CD4-positive, alpha-beta T cell treated with Interferon alpha-2 for 1 hour (primary cell): ENCODE results near the gene LRRN1.
"Not testable (repeated sequence)": the region's sequence is repeated elsewhere in the genome, so short reads cannot be mapped to it uniquely, and the experiment has no call there.

Experiments
- DNase-seq, 2 donors: peaks; one replicate each; pipeline ENCODE4 v3.0.0-alpha.2; 2020 to 2022

The LRRN1 gene

GRCh38 chr3:3815206-3815605, 16.0 kb downstream of the LRRN1 start:
- DNase-seq = no peak

- no peak for DNase-seq
Measured at GRCh38 chr3:3816034-3816433, 16.8 kb downstream of the LRRN1 start.

GRCh38 chr3:3817865-3818264, 18.6 kb downstream of the LRRN1 start:
- DNase-seq = peak in 1 of 2 donors; percentile 17

DNA sequence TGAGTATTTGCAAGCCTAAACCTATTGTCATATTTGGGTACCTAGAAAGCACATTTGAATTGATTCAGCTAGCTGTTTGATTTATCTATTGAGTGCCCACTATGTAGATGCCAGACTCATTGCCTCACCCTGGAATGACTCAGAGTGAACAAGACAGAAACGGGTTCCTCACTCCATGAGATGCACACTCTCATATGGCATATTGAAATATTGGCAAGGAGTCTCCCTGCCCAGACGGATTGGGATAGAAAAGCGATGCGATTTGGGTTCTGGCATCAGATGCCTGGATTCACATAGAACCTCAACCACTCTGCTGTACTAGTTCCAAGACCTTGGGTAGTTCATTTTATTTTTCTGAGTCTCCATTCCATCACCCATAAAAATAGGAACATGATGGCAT, 22.5 kb downstream of the LRRN1 start:
- DNase-seq = no peak

DNA sequence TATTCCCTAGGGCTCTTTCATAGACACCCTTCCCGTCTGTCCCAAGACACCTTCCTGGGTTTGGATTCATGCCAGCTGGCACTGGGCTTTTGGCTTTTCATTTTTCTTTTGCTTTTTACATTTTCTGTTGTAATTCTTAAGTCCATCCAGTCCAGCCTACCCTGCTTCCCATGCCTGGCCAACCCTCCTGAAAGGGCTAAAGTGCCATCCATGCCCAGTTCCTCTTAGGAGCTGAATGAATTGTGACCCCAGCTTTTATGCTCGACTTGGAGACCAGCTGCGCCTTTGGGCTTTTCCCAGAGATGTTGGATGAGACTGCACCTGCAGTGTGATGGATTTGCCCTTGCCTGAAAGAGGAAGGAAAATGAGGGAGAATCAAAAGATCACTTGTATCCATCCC, 25.8 kb downstream of the LRRN1 start:
- no peak for DNase-seq

- DNase-seq = no peak
Measured at GRCh38 chr3:3826521-3826920, 27.3 kb downstream of the LRRN1 start.

GRCh38 chr3:3827111-3827510, 27.9 kb downstream of the LRRN1 start:
- DNase-seq = no peak

DNA sequence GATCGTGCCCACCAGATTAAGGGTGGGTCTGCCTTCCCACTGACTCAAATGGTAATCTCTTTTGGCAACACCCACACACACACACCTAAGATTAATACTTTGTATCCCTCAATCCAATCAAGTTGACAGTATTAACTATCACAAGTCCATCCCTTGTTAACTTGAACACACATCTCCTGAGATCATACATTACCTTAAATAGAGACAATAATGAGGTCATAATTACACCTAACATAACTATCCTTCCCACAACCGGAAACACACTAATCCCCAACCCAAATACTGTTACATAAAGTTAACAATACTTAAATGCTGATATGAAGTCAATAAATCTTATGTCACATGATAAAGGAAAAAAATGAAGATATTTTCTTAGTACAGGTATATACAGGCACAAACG, 29.2 kb downstream of the LRRN1 start:
- not testable (repeated sequence) for DNase-seq

GRCh38 chr3:3836845-3837244, 37.6 kb downstream of the LRRN1 start:
- no peak for DNase-seq

- no peak for DNase-seq
Measured at GRCh38 chr3:3842356-3842755, 43.1 kb downstream of the LRRN1 start.

DNA sequence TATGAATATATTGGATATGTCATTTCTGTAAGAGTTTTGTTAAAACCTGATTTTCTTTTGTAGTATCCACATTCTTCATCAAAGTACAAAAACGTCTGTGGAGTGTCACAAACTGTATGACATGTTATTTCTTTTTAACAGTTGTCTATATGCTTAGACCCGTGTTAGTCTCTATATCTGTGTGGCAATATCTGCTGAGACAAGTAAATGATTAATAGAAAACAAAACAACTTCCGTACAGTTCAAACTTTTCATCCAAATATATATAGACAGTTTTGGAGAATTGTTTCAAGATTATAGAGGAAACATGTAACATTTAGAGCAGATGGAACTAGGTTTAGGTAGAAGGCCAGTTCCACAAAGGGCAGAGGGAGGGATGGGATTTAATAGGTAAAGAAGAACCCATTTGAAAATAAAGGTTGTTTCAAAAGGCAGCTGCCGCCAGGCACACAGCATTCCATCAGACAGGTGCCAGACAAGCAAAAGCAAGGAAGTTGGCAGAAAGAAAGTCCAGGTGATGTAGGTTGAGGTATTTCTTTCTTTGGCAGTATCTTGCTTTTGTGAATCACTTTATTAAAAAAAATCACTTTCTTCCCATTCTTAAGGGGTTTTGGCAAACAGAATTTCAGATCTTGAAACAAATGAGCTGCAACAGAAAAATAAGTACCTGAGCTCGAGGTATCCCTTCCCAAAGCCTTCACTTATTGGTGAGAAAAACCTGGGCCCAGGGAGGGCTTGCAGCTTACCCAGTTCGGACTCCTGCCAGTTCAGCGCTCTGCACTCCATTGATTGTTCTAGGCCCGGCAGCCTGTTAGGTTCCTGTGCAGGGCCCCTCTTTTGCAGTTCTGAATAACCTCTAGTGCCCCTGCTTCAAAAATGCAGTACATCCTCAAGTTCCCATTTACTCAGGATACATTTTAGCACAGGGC, 49.0 kb downstream of the LRRN1 start:
- DNase-seq = no peak

DNA sequence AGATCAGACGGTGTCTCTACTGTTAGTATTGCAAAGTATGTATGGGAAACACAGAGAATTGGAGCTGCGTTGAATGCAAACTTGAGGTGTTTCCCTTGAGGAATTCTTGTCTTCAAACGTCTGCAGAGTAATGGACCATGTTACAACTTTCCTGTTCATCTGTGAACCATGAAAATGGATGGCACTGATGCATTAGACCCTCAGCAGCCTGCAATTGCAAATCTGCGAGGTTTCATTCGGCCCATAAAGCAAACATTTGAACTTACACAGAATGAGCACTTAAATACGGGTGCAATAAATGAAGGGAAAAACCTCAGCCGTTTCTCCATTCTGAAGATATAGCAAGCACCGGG, 49.7 kb downstream of the LRRN1 start:
- no peak for DNase-seq

GRCh38 chr3:3851621-3852323, 52.5 kb downstream of the LRRN1 start:
- DNase-seq = no peak

DNA sequence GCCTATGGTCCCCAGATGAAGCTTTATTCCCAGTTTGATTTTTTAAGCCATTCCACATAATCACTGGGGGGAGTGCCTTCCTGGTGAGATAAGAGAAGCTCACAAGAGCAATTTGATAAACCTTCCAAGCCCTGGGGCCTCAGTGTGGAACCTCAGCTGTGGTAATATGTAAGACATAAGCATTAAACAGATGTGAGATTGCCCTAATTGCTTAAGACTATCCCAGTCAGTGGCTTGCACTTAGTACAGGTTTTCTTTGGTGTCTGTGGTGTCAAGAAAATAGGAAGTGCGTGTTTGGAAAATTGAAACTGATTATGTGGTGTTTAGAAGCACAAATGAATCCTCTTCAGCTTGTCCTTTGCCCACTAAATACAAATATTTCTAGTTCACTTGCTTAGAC, 54.3 kb downstream of the LRRN1 start:
- no peak for DNase-seq

GRCh38 chr3:3855056-3855455, 55.8 kb downstream of the LRRN1 start:
- DNase-seq = no peak

DNA sequence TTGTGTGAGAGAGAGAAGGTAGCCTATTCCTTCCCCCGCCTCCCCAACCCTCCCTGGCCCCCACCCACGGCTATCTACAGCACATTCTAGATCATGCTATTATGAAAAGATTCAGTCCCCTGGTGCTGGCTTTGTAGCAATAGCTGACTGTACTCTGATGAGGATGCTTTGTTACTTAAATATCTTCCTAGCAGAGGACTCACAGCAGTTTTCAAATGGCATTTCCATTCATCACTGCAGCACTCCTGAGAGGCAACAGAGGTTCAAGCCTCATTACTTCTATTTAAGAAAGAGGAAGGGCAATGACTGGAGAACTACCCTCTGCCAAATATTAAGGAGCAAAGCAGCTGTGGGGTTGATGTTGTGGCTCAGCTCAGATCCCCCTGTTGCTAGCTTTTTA, 61.0 kb downstream of the LRRN1 start:
- no peak for DNase-seq

DNA sequence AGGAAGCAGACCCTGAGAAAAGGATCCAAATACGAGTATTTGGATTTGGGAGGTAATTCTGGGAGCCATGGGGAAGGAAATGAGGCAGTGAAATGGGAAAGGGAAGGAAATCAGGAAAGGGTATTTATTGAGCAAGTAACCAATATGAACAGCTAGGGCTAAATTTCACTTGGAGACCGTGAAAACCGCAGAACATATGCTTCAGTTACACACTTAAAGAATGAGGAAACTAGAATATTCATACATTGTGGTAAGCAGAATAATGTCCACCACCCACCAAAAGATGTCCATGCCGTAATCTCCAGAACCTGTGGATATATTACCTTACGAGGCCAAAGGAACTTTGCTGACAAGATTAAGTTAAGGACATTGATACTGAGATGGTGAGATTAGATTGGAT, 63.3 kb downstream of the LRRN1 start:
- DNase-seq = no peak

DNA sequence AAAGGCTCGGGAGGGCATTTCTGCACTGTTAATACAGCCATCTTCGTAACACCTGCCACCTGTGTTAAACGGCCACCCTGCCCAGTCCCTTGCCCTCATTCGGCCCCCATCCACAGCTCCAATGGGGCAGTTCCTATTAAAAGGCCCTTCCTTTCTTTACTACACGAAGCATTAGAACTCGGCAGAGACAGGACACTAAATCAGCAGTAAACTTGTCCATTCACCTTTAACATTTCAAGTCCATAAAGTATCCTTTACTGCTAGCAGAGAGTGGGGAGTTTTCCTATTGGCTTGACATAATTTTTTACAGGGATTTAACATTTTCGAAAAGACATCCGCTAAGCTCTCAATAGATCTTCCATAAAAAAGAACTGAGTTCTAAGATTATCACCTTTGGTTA, 76.3 kb downstream of the LRRN1 start:
- no peak for DNase-seq

GRCh38 chr3:3881050-3881449, 81.8 kb downstream of the LRRN1 start:
- DNase-seq = no peak

DNA sequence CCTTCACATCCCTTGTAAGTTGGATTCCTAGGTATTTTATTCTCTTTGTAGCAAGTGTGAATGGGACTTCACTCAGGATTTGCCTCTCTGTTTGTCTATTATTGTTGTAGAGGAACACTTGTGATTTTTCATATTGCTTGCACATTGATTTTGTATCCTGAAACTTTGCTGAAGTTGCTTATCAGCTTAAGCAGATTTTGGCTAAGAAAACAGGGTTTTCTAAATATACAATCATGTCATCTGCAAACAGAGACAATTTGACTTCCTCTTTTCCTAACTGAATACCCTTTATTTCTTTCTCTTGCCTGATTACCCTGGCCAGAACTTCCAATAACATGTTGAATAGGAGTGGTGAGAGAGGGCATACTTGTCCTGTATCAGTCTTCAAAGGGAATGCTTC, 88.1 kb downstream of the LRRN1 start:
- DNase-seq = not testable (repeated sequence)

GRCh38 chr3:3893590-3893989, 94.4 kb downstream of the LRRN1 start:
- DNase-seq = no peak
